Measurements from ENCODE around the gene SAA1.

SAA1 gene

GRCh38 chr11:18310800-18311340 lies 44.8 kb downstream of the SAA1 start:
- peak; percentile 47 for DNase-seq (ENCODE audit: low spot score)

GRCh38 chr11:18312012-18312411 lies 45.9 kb downstream of the SAA1 start:
- no peak for DNase-seq (ENCODE audit: low spot score)

- DNase-seq (ENCODE audit: low spot score), result no peak
Measured at GRCh38 chr11:18312663-18313420, 46.8 kb downstream of the SAA1 start.

- DNase-seq (ENCODE audit: low spot score), result no peak
Measured at GRCh38 chr11:18313965-18314763, 48.1 kb downstream of the SAA1 start.

GRCh38 chr11:18314784-18315523 lies 48.9 kb downstream of the SAA1 start:
- DNase-seq (ENCODE audit: low spot score), result no peak

- DNase-seq (ENCODE audit: low spot score), result no peak
Measured at GRCh38 chr11:18315893-18316292, 49.8 kb downstream of the SAA1 start.

GRCh38 chr11:18317551-18317950 lies 51.5 kb downstream of the SAA1 start:
- no peak for DNase-seq (ENCODE audit: low spot score)

Data from germinal center (tissue), 1 donor.